Measurements from ENCODE around the gene SMIM45.

SMIM45 gene

GRCh38 chr22:41951898-41952474, at the start of gene SMIM45:
TSS of gene SMIM45 (plus strand) at chr22:41952150.
- no peaks in the 10 kb centered on the region for H3K4me1 ChIP-seq (ENCODE audit: control insufficient read depth, insufficient read depth, low read length, poor library complexity, severe bottlenecking)
- WGBS, 2 experiments (ENCODE audit: insufficient coverage in 2 of 2): 64 to 83% methylated on average over 14 of the region's 16 CpGs
- no peaks in the 10 kb centered on the region for H3K9me3 ChIP-seq (ENCODE audit: control insufficient read depth, low read length)
- H3K4me3 ChIP-seq (ENCODE audit: extremely low read depth, insufficient read depth, low read length, poor library complexity, severe bottlenecking): no peak within 1 kb of the TSS
- H3K27ac ChIP-seq (ENCODE audit: low read depth, low read length, severe bottlenecking): no peak within 1 kb of the TSS
- H3K36me3 ChIP-seq (ENCODE audit: control insufficient read depth, insufficient read depth, low read length): no peaks in the 10 kb centered on the region

- WGBS, 2 experiments (ENCODE audit: insufficient coverage in 2 of 2): 94 to 98% methylated on average over 15 of the region's 15 CpGs
- no peaks in the 10 kb centered on the region for H3K9me3 ChIP-seq (ENCODE audit: control insufficient read depth, low read length)
- H3K36me3 ChIP-seq (ENCODE audit: control insufficient read depth, insufficient read depth, low read length): peaks cover 90% of the 10 kb centered on the region
- H3K4me3 ChIP-seq (ENCODE audit: extremely low read depth, insufficient read depth, low read length, poor library complexity, severe bottlenecking): no peak overlapping the region
- H3K27ac ChIP-seq (ENCODE audit: low read depth, low read length, severe bottlenecking): no peak overlapping the region
- peaks cover 9% of the 10 kb centered on the region for H3K4me1 ChIP-seq (ENCODE audit: control insufficient read depth, insufficient read depth, low read length, poor library complexity, severe bottlenecking)
Observed at GRCh38 chr22:41902932-41903421, 49.0 kb upstream of the SMIM45 start.

- Histone ChIP-seq H3K4me1 (ENCODE audit: control insufficient read depth, insufficient read depth, low read length, poor library complexity, severe bottlenecking) (peaks cover 11% of the 10 kb centered on the region), H3K9me3 (ENCODE audit: control insufficient read depth, low read length) (no peaks in the 10 kb centered on the region), H3K27ac (ENCODE audit: low read depth, low read length, severe bottlenecking) (no peak overlapping the region), H3K36me3 (ENCODE audit: control insufficient read depth, insufficient read depth, low read length) (peaks cover 72% of the 10 kb centered on the region), H3K4me3 (ENCODE audit: extremely low read depth, insufficient read depth, low read length, poor library complexity, severe bottlenecking) (no peak overlapping the region)
- WGBS, 2 experiments (ENCODE audit: insufficient coverage in 2 of 2): 95 to 97% methylated on average over 21 to 24 of the region's 24 CpGs
Observed at GRCh38 chr22:41904450-41905410, 47.2 kb upstream of the SMIM45 start.

GRCh38 chr22:41905411-41906202, 46.3 kb upstream of the SMIM45 start:
- 95 to 96% methylated on average over 7 to 17 of the region's 23 CpGs for WGBS, 2 experiments (ENCODE audit: insufficient coverage in 2 of 2)
- no peak overlapping the region for H3K27ac ChIP-seq (ENCODE audit: low read depth, low read length, severe bottlenecking)
- peaks cover 12% of the 10 kb centered on the region for H3K4me1 ChIP-seq (ENCODE audit: control insufficient read depth, insufficient read depth, low read length, poor library complexity, severe bottlenecking)
- no peaks in the 10 kb centered on the region for H3K9me3 ChIP-seq (ENCODE audit: control insufficient read depth, low read length)
- no peak overlapping the region for H3K4me3 ChIP-seq (ENCODE audit: extremely low read depth, insufficient read depth, low read length, poor library complexity, severe bottlenecking)
- peaks cover 64% of the 10 kb centered on the region for H3K36me3 ChIP-seq (ENCODE audit: control insufficient read depth, insufficient read depth, low read length)

GRCh38 chr22:41906822-41907221, 45.1 kb upstream of the SMIM45 start:
- Histone ChIP-seq H3K27ac (ENCODE audit: low read depth, low read length, severe bottlenecking) (no peak overlapping the region), H3K36me3 (ENCODE audit: control insufficient read depth, insufficient read depth, low read length) (peaks cover 53% of the 10 kb centered on the region), H3K4me1 (ENCODE audit: control insufficient read depth, insufficient read depth, low read length, poor library complexity, severe bottlenecking) (peaks cover 15% of the 10 kb centered on the region), H3K9me3 (ENCODE audit: control insufficient read depth, low read length) (no peaks in the 10 kb centered on the region), H3K4me3 (ENCODE audit: extremely low read depth, insufficient read depth, low read length, poor library complexity, severe bottlenecking) (no peak overlapping the region)
- 96 to 100% methylated on average over 3 of the region's 5 CpGs for WGBS, 2 experiments (ENCODE audit: insufficient coverage in 2 of 2)

- 84 to 86% methylated on average over 10 of the region's 10 CpGs for WGBS, 2 experiments (ENCODE audit: insufficient coverage in 2 of 2)
- peaks cover 44% of the 10 kb centered on the region for H3K36me3 ChIP-seq (ENCODE audit: control insufficient read depth, insufficient read depth, low read length)
- H3K4me1 ChIP-seq (ENCODE audit: control insufficient read depth, insufficient read depth, low read length, poor library complexity, severe bottlenecking): peaks cover 15% of the 10 kb centered on the region
- no peak overlapping the region for H3K27ac ChIP-seq (ENCODE audit: low read depth, low read length, severe bottlenecking)
- H3K4me3 ChIP-seq (ENCODE audit: extremely low read depth, insufficient read depth, low read length, poor library complexity, severe bottlenecking): no peak overlapping the region
- no peaks in the 10 kb centered on the region for H3K9me3 ChIP-seq (ENCODE audit: control insufficient read depth, low read length)
Observed at GRCh38 chr22:41907436-41908401, 44.2 kb upstream of the SMIM45 start.

- no peak overlapping the region for H3K4me3 ChIP-seq (ENCODE audit: extremely low read depth, insufficient read depth, low read length, poor library complexity, severe bottlenecking)
- peaks cover 35% of the 10 kb centered on the region for H3K36me3 ChIP-seq (ENCODE audit: control insufficient read depth, insufficient read depth, low read length)
- no peaks in the 10 kb centered on the region for H3K9me3 ChIP-seq (ENCODE audit: control insufficient read depth, low read length)
- peaks cover 15% of the 10 kb centered on the region for H3K4me1 ChIP-seq (ENCODE audit: control insufficient read depth, insufficient read depth, low read length, poor library complexity, severe bottlenecking)
- H3K27ac ChIP-seq (ENCODE audit: low read depth, low read length, severe bottlenecking): no peak overlapping the region
- WGBS, 2 experiments (ENCODE audit: insufficient coverage in 2 of 2): 85 to 88% methylated on average over 12 of the region's 14 CpGs
Observed at GRCh38 chr22:41908411-41909309, 43.3 kb upstream of the SMIM45 start.

- Histone ChIP-seq H3K36me3 (ENCODE audit: control insufficient read depth, insufficient read depth, low read length) (peaks cover 27% of the 10 kb centered on the region), H3K27ac (ENCODE audit: low read depth, low read length, severe bottlenecking) (no peak overlapping the region), H3K4me3 (ENCODE audit: extremely low read depth, insufficient read depth, low read length, poor library complexity, severe bottlenecking) (peak overlapping the region; percentile 19), H3K9me3 (ENCODE audit: control insufficient read depth, low read length) (no peaks in the 10 kb centered on the region), H3K4me1 (ENCODE audit: control insufficient read depth, insufficient read depth, low read length, poor library complexity, severe bottlenecking) (peaks cover 15% of the 10 kb centered on the region)
- WGBS, 2 experiments (ENCODE audit: insufficient coverage in 2 of 2): 29 to 31% methylated on average over 36 to 55 of the region's 55 CpGs
Observed at GRCh38 chr22:41909310-41910049, 42.5 kb upstream of the SMIM45 start.

Measured in mesodermal cell (in vitro differentiated cells).